NCI-H526 (cell line): ENCODE measurements around the gene IDS.
A peak's percentile ranks its signal among the peaks of the same experiment; 100 is the strongest.
"Not testable (repeated sequence)": the region's sequence is repeated elsewhere in the genome, so short reads cannot be mapped to it uniquely, and the experiment has no call there.

Experiments used
- DNase-seq, 2 experiments: peaks; one replicate each; lab custom pipeline; 2025; lab: John Stamatoyannopoulos, UW

Gene IDS

DNA sequence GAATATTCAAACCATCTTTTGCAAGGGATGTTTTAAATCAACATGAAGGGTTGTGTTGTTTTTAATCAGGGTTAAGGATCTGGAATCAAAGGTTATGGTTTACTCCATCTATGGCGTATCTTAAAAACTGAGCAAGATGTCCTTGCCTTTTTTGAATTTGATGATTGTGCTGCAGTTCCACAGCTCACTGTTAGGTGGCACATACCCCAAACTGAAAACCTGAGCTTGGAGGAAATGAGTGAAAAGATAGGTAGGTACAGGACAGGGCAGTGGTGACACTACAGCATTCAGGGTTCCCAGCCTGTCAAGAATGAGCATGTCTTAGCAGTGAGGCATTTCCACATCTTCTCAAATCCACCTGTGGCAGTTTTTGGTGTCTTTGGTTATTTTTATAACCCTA, 22.6 kb upstream of the IDS start:
- DNase-seq = peak; percentile 4

DNA sequence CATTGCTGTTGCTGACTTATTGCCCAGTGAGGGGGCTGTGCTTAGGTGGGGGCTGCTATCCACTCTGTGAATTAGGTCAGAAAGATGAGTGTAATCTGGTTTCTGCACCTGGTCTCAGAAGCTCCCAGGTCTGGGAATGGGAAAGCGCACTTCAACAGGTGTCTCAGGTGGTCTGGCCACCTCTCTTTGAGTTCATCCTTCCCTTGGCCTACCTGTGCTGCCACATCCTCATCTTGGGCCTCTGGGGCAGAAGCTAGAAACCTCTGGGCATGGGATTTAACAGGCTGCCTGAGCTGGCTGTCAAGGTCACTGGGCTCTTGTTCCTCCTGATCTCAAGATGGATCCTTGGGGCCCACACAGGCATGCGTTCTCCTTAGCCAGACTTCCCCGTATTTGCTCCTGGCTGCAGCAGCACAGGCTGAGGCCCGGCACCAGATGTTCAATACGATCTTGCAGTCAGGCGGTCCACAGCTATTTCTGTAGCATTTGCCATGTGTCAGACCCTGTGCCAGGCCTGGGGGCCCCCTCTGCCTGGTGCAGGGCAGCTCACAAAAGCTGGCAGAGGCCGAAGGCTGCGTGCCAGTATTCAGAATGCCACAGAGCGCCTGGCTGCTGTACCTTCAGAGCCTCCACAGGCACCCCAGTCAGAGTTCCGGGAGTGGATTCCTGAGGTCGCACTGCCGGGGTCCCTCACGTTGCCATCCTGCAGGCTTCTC, 21.4 kb upstream of the IDS start:
- not testable (repeated sequence) for DNase-seq

DNA sequence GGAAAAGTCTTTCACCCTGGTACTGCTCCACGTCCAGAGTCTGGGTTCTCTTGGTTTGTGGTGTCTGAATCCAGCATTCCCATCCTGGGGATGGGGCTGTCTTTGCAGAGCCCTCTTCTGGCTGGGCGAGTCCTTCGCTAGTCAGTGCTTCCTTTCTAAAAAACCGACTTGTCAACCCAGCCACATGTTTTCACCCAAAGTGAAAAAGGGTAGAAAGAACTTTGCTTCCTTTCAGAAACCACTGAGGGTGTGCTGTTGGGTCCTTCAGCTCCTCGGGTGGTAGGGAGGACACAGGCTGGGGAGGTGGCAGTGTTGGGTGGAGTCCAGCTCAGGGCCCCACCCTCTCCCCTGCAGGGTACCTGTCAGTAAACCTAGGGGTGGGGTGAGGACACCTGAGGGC, 20.8 kb upstream of the IDS start:
- DNase-seq = peak in 1 of 2 experiments; percentile 0

DNA sequence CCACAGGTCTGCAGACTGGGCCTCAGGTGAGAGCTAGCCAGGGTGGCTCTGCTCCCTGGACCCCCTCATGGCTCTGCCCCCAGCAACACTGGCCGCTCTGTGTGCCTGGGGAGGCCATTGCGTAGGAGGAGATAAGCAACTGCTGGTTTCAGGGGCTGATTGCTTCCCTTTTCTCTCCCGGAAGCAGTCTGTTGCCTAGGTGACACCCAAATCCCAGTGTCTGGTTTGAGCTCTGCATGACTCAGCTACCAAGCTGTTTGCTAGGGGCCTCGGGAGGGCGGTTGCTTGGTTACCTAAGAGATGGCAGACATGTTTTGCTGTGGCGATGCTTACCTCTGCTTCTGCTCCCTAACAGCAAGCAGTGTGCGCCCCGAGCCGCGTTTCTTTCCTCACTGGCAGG, 20.3 kb upstream of the IDS start:
- DNase-seq = peak; percentile 7 to 8

DNA sequence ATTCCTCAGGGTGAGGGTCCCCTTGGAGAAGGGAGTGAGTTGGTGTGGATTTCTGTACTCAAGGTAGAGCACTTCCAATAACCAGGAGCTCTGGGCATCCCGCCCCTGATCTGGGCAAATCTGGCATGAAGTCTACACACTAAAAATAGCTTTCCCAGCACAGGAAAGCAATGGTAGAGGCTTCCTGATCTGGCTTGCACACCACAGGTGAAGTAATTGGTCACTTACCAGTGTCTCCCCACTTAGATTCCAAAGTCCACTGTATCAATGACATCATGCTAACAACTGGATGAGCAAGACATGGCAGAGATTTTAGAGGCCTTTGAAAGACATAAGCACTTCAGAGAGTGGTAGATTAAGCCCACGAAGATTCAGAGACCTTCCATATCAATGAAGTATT, 17.8 kb upstream of the IDS start:
- no peak for DNase-seq

DNA sequence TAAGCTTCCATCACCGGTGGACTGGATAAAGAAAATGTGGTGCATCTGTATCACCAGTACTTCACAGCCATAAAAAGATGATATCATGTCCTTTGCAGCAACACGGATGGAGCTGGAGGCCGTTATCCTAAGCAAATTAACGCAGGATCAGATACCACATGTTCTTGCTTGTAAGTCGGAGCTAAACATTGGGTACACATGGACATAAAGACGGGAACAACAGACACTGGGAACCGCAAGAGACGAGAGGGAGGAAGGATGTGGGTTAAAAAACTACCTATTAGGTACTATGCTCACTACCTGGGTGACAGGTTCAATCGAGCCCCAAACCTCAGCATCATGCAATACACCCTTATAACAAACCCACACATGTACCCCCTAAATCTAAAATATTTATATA, 16.3 kb upstream of the IDS start:
- peak; percentile 5 to 36 for DNase-seq

DNA sequence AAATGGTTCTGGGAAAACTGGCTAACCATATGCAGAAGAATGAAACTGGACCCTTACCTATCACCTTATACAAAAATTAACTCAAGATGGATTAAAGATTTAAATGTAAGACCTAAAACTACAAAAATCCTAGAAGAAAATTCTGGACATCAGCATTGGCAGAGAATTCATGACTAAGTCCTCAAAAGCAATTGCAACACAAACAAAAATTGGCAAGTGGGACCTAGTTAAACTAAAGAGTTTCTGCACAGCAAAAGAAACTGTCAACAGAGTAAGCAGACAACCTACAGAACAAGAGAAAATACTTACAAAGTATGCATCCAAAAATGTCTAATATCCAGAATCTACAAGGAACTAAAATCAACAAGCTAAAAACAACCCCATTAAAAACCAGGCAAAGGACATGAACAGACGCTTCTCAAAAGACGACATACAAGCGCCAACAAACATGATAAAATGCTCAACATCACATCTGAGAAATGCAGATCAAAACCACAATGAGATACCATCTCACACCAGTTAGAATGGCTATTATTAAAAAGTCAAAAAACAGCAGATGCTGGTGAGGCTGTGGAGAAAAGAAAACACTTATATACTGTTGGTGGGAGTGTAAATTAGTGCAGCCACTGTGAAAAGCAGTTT, 15.7 kb upstream of the IDS start:
- DNase-seq = not testable (repeated sequence)

DNA sequence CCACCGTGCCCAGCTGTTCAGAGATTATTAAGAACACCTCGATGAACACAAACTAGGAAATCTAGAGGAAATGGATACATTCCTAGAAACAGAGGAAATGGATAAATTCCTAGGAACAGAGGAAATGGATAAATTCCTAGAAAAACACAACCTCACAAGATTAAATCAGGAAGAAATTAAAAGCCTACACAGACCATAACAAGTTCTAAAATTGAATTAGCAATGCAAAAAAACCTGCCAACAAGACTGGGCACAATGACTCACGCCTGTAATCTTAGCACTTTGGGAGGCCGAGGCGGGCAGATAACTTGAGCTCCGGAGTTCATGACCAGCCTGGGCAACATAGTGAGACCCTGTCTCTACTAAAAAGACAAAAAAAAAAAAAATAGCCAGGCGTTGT, 13.1 kb upstream of the IDS start:
- DNase-seq = no peak

DNA sequence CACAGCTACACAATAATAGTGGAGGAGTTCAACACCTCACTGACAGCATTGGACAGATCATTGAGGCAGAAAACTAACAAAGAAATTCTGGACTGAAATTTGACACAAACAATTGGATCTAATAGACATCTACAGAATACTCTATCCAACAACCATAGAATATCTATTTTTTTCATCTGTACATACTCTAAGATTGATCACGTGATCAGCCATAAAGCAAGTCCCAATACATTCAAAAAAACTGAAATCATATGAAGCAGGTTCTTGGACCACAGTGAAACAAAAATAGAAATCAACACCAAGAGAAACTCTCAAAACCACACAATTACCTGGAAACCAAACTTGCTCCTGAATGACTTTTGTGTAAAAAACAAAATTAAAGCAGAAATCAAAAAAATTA, 12.2 kb upstream of the IDS start:
- DNase-seq = no peak

DNA sequence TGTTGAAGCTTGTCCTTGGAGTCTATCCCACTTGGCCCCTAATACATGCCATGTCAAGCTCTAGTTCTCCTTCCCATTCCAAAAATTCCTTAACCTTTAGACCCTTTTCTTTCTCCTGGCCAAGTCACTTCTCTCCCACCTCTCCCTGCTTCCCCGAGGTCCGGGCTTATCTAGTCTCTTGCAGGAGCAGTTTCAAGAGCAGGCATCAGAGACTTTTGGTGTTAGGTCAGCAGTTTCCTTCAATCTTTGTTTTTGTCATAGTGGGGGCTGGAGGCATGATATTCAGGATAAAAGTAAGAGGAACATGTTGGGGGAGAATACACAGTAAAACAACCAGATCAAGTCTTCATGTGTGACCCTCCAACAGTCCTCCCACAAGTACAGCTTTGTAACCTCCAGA, 11.5 kb upstream of the IDS start:
- DNase-seq = no peak

DNA sequence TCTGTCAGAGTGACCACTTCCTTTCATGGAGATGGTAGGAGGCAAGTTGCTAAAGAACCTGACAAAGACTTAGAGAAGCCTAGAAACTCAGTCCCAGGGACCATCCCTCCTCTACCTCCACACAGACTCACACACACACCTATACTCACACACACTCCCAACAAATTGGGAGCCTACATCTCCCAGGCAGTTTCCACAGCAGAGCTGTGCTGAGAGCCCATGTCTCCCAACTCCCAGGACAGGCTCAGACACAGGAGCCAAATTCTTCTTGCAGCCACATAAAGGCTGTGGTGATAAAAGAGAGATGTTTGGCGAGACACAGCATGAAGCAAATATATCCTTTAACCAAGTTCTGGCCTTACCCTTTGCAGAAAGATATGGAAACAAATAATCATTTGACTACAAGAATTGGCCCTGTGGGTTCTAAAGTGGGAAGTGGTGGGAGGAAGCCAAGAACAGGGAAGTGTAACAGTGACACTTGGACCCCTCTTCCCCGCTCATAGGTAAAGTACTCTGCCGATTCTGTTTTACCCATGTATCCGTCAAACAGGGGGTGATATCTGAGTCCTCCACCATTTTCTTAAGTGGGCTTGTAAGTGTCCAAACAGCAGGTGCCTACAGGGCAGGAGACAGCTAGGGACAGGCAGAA, 11.0 kb upstream of the IDS start:
- no peak for DNase-seq

DNA sequence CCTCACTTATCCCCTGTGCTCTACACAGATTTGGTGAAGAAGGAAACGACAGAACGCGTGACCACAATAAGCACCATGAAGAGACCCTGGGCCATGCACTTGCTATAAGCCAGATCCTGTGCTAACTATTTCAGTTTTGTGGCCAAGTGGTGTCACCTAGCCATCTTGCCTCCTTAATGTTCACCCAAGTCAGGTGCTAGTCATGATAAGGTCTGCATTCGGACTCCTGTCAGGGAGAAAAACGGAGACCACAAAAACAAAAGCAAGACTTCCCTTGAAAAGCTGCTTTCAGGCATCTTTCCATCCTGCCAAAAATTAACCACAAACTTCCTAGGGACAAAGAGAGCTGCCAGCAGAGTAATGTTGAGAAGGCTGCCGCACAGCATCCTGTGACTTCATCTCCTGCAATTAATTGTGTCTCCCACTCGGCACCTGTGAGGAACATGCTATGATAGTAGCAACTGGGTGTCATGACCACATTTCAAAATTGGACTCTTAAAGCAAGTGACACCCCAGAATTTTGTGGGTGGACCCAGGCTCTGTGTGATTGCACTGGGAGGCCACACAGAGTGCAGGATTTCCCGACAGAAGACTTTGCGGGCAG, 8.8 kb upstream of the IDS start:
- DNase-seq = no peak

DNA sequence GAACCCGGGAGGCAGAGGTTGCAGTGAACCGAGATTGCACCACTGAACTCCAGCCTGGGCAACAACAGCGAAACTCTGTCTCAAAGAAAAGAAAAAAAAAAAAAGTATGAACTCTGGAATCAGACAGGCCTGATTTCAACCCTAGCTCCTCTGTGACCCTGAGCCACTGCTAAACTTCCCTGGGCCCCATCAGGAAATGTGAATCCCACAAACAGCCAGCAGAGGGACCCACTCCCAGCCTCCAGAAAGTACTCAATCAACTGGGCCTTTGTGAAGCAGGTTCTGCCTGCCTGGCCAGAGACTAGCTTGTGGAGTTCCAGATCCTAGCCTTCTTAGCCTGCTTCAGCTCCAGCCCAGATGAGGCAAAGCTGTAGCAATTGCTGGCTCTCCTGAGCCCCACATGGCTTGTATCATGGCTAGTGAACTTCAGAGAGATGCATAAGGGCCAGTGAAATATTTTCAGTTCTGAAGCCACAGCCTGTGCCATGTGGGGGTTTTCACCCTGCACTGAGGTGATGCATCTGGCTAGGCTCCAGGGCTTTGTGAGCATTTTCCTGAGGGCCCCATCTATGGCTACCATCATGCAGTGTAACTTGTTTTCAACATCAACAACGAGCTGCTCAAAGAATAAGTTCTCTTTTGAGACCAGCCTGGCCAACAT, 7.2 kb upstream of the IDS start:
- peak; percentile 3 to 68 for DNase-seq

DNA sequence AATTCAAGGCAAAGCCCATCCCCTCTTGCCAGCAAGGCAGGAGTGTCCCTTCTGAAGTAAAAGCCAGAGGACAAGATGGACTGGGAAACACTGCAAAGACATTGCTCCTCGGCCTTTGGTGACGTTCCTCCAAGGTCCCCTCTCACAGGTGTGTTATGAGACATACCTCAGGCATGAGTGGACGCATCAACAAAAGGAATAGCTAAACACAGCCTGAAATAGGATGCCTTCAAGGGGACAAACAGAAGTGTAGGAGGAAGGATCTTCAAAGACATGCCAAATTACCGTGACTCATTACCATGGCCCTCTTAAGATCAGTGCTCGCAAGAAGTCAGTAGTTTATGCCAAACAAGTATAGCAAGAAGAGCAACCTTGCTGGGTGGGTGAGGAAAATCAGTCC, 6.0 kb upstream of the IDS start:
- DNase-seq = no peak

DNA sequence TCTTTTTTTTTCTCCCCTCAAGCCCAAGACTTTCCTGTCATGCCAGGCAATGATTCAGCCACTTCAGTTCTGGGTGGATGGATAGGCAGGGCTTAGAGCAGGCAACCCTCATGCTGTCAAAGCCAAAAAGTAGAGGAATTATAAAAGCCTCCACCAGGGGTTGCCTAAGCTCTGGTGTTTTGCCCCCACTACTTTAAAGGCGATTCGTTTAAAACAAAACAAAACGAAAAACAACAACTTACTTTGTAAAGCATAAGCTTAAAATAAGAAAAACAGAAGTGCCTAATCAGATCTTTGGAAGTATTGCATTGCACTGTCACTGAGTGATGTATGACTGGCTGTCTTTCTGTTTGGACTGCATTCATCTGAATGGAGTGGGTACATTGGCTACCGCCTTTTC, 5.3 kb upstream of the IDS start:
- no peak for DNase-seq

DNA sequence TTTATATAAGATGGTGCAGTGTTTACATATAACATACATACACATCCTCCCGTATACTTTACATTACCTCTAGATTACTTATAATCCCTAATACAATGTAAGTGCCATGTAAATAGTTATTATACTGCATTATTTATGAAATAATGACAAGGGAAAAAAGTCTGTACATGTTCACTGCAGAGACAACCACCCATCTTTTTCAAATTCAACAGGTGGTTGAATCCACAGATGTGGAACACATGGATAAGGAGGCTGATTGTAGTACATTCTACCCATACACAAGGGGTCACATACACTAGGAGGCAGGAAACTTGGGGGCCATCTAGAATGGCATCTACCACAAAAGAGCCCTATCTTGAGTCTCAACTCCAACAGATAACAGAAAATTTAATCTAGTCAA, 3.4 kb upstream of the IDS start:
- DNase-seq = no peak

DNA sequence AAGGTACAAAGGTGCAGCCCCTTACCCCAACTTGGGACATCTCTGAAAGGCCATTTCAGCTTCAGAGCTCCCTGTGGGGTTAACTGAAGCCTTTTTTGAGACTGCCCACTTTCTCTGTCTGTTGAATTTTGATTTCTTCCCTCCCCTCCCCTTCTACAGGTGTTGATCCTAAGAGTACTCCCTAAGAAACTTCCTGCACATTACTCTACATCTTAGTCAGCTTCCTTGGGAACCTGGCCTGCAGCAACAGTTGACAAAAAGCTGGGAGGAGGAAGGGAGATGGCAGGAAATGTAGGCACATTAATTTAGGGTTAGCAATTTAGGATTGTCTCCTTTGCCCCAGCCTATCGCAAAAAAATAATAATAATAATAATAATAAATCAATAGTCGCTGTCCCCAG, 1.2 kb upstream of the IDS start:
- DNase-seq = no peak

DNA sequence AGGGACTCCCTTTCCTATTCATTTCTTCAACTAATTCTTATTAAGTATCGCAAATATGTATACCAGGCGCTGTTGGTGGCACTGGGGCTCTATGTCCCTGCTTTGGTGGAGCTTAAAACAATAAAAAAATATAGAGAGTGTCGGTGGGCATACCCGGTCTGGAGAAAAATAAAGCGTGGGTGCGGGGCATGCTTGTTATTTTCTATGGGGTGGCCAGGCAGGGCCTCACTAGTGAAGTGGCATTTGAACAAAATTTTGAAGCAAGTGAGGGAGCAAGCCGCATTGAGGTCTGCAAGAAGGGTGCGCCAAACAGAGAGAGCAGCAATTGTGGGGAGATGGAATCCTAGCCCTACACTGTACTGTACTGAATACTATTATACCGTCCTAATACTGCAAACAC, 565 bp upstream of the IDS start:
- DNase-seq = no peak

DNA sequence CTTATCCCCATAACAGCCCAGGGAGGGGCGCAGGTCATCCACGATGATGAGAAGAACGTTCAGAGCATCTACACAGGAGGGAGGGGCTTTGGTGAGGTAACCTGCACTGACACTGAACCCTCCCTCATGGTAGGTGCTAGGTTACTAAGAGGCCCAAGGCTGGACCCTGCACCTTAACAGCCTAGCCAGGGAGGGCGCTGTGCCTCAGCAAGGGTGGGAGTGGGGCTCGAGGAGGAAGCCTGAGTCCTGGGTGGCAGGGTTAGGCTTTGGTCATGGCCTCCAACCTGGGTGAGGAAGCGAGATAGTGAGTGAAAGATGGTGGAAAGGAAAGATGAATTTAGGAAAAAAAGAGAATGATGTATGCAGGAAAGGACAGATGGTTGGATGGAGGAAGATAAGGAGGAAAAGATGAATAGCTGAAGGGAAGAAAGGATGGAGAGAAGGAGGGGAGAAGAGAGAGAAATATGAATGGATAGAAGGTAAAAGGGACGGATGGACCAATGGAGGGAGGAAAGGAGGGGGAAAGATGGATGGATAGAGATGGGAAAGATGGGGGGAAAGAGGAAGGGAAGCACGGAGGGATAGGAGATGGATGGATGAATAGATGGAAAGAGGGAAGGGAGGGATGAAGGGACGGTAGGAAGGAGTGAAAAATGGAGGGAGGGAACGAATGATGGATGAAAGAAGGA, 736 bp downstream of the IDS start:
- DNase-seq = peak; percentile 4 to 18

DNA sequence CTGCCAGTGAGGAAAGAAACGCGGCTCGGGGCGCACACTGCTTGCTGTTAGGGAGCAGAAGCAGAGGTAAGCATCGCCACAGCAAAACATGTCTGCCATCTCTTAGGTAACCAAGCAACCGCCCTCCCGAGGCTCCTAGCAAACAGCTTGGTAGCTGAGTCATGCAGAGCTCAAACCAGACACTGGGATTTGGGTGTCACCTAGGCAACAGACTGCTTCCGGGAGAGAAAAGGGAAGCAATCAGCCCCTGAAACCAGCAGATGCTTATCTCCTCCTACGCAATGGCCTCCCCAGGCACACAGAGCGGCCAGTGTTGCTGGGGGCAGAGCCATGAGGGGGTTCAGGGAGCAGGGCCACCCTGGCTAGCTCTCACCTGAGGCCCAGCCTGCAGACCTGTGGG, 1.7 kb downstream of the IDS start:
- not testable (repeated sequence) for DNase-seq

DNA sequence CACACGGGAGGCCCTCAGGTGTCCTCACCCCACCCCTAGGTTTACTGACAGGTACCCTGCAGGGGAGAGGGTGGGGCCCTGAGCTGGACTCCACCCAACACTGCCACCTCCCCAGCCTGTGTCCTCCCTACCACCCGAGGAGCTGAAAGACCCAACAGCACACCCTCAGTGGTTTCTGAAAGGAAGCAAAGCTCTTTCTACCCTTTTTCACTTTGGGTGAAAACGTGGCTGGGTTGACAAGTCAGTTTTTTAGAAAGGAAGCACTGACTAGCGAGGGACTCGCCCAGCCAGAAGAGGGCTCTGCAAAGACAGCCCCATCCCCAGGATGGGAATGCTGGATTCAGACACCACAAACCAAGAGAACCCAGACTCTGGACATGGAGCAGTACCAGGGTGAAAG, 2.2 kb downstream of the IDS start:
- DNase-seq = not testable (repeated sequence)

DNA sequence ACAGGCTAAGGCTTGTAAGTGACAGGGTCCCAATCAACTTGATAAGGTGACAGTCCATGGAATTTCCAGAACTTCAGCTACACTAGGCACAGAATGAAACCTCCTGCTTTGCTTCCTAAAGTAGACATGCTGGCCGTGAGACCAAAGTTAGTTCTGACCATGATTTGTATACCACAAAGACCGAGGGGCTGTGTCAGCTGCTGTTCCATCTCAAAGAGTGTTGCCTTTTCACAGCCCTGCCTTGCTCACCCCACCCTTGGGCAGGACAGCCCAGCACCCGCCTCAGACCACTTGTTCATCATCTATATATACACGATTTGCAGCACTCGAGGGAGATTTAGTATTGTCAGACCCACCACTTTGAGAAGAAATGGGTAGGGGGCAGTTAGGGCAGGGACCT, 5.3 kb downstream of the IDS start:
- DNase-seq = no peak
